ENCODE data around the gene TMEM231. TPM values are rescaled to one million over a fixed set of nuclear protein-coding genes. Genes with fewer than 3 reads are reported as not detected.
A peak's percentile ranks its signal among the peaks of the same experiment; 100 is the strongest.

Gene TMEM231
- total and polyA plus RNA-seq, 10 donors = 2.2 to 6.7 (median 3.4) TPM

DNA sequence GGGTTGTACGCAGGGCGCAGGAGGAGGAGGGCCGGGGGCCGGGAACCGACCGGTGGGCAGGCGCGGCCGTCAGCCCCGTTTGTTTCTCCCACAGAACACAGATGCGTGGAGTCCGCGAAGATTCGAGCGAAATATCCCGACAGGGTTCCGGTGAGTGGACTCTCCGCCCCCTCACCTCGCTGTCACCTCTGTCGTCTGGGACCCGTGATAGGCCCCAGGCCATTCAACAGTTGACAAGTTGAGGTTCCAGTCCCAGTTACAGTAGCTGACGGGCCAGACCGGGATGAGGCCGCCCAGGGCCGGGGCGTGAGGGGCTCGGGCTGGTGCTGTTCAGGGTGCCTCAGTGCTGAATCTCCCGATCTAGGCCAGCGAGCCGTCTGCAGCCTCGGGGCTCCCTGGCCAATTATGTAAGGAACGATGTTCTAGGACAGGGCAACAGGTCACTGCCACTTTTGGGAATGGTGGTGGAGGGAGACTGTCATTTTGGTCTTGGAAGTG, 10.8 kb upstream of the TMEM231 start:
- DNase-seq = no peak
- WGBS, 5 donors = 1 to 5% (median 3%) methylated on average over 14 to 32 of the region's 32 CpGs
- TF ChIP-seq POLR2AphosphoS5 (IDR thresholded peaks at IDR 0.05) = no peak
- TF ChIP-seq, protein P1, sequence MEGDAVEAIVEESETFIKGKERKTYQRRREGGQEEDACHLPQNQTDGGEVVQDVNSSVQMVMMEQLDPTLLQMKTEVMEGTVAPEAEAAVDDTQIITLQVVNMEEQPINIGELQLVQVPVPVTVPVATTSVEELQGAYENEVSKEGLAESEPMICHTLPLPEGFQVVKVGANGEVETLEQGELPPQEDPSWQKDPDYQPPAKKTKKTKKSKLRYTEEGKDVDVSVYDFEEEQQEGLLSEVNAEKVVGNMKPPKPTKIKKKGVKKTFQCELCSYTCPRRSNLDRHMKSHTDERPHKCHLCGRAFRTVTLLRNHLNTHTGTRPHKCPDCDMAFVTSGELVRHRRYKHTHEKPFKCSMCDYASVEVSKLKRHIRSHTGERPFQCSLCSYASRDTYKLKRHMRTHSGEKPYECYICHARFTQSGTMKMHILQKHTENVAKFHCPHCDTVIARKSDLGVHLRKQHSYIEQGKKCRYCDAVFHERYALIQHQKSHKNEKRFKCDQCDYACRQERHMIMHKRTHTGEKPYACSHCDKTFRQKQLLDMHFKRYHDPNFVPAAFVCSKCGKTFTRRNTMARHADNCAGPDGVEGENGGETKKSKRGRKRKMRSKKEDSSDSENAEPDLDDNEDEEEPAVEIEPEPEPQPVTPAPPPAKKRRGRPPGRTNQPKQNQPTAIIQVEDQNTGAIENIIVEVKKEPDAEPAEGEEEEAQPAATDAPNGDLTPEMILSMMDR (IDR thresholded peaks at IDR 0.05 in 8 of 11, conservative IDR thresholded peaks at IDR 0.05 in 3 of 11) = no peak
- no peak for TF ChIP-seq POLR2A (IDR thresholded peaks at IDR 0.05)
- H3K4me1 ChIP-seq = peaks cover 38 to 69% (median 59%) of the 10 kb centered on the region in 6 donors
- H3K27me3 ChIP-seq (replicated peaks in 1 of 7) = no peaks in the 10 kb centered on the region
- intact Hi-C loops (cut with DNase I; ENCODE audit: low total_unique reads) = loop anchor here (5.0 kb wide), 1 partner anchor 55 kb away; the partner anchor contains the start of gene ADAT1
- peak overlapping the region; percentile 70 to 98 (median 94) for H3K4me3 ChIP-seq
- no peaks in the 10 kb centered on the region for H3K9me3 ChIP-seq
- peak overlapping the region; percentile 83 to 96 (median 88) for H3K27ac ChIP-seq
- peaks cover 0 to 44% (median 36%) of the 10 kb centered on the region in 6 donors for H3K36me3 ChIP-seq

DNA sequence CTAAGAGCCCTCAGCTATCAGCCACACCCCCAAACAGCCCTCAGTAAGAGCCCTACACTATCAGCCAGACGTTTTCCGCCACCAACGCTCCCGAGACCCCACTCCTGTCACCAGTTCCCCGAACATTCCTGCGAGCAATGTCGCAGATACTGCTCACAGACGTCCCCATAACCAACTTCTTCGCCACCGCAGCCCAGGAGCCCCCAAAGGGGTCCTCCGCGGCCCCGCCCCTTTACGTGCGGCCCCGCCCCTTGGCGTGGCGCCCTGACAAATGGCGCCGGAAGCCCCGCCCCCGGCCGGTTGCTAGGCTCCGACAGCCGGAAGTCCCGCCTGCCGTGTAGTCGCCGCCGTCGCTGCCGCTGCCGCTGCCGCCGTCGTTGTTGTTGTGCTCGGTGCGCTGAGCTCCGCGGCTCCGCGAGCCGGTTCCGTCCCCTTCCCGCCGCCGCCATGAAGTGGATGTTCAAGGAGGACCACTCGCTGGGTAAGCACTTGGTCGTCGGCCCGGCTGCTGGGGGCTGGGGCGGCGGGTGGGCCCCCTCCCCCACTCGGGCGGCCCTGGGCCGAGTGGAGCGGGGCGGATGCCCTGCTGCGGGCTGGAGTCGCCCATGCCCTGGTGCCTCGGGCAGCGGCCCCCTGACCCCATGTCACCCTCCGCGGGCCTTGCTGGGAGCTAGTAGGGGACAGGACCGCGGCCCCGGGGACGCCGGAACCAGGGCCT, 10.1 kb upstream of the TMEM231 start, which contains the start of gene GABARAPL2:
Gene GABARAPL2 (plus strand): TSS at position 340 of the 718 bp plus-strand sequence. CDS start 108 bp downstream, at position 448.
- intact Hi-C loops (cut with DNase I; ENCODE audit: low total_unique reads) = loop anchor here (5.0 kb wide), 1 partner anchor 56 kb away; the partner anchor contains the start of gene ADAT1
- WGBS, 5 donors = 0 to 1% (median 0%) methylated on average over 10 to 69 of the region's 69 CpGs
- Histone ChIP-seq H3K27ac (peak within 1 kb of the TSS; percentile 83 to 96 (median 88)), H3K4me3 (peak within 1 kb of the TSS; percentile 70 to 98 (median 94)), H3K36me3 (peaks cover 0 to 38% (median 31%) of the 10 kb centered on the region in 6 donors), H3K27me3 (replicated peaks in 1 of 7) (no peaks in the 10 kb centered on the region), H3K9me3 (no peaks in the 10 kb centered on the region), H3K4me1 (peaks cover 38 to 63% (median 54%) of the 10 kb centered on the region in 6 donors)
- DNase-seq = peak; percentile 97
- peak; percentile 96 to 98 (median 97) for TF ChIP-seq POLR2AphosphoS5 (IDR thresholded peaks at IDR 0.05)
- TF ChIP-seq POLR2A (IDR thresholded peaks at IDR 0.05) = peak; percentile 56 to 60 (median 60)
- TF ChIP-seq, protein P1 (IDR thresholded peaks at IDR 0.05 in 8 of 11, conservative IDR thresholded peaks at IDR 0.05 in 3 of 11) = peak in 1 of 11 experiments; percentile 36

DNA sequence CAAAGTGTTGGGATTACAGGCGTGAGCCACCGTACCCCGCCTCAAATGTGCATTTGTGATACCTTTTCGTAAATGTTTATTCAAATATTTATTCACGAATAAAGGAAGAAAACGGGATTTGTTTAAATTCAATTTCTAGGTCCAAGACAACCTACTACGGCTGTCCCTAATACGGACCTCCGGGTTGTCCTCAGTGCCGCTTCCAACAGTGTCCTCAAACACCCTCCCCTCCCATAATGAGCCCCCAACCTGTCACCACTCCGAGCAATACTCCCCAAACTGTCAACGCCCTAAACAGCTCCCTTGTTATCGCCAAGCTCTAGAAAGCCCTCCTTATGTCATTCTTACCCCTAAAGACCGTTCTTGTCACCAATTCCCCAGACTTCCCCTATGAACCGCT, 9.6 kb upstream of the TMEM231 start:
- no peak for DNase-seq
- intact Hi-C loops (cut with DNase I; ENCODE audit: low total_unique reads) = loop anchor here (5.0 kb wide), 1 partner anchor 57 kb away; the partner anchor contains the start of gene ADAT1
- H3K4me3 ChIP-seq = peak overlapping the region; percentile 70 to 98 (median 94)
- peaks cover 36 to 57% (median 49%) of the 10 kb centered on the region in 6 donors for H3K4me1 ChIP-seq
- peaks cover 0 to 2% (median 0%) of the 10 kb centered on the region in 7 donors for H3K27me3 ChIP-seq (replicated peaks in 1 of 7)
- H3K27ac ChIP-seq = peak overlapping the region; percentile 83 to 96 (median 88)
- WGBS, 5 donors = 20 to 28% (median 23%) methylated on average over 15 of the region's 15 CpGs
- H3K9me3 ChIP-seq = no peaks in the 10 kb centered on the region
- no peak for TF ChIP-seq POLR2A (IDR thresholded peaks at IDR 0.05)
- TF ChIP-seq, protein P1 (IDR thresholded peaks at IDR 0.05 in 8 of 11, conservative IDR thresholded peaks at IDR 0.05 in 3 of 11) = no peak
- no peak for TF ChIP-seq POLR2AphosphoS5 (IDR thresholded peaks at IDR 0.05)
- H3K36me3 ChIP-seq = peaks cover 0 to 33% (median 26%) of the 10 kb centered on the region in 6 donors

Data from spleen (tissue), 11 donors.